ENCODE results near the gene CCDC63.
"Not testable (repeated sequence)": the region's sequence is repeated elsewhere in the genome, so short reads cannot be mapped to it uniquely, and the experiment has no call there.

CCDC63 gene

DNA sequence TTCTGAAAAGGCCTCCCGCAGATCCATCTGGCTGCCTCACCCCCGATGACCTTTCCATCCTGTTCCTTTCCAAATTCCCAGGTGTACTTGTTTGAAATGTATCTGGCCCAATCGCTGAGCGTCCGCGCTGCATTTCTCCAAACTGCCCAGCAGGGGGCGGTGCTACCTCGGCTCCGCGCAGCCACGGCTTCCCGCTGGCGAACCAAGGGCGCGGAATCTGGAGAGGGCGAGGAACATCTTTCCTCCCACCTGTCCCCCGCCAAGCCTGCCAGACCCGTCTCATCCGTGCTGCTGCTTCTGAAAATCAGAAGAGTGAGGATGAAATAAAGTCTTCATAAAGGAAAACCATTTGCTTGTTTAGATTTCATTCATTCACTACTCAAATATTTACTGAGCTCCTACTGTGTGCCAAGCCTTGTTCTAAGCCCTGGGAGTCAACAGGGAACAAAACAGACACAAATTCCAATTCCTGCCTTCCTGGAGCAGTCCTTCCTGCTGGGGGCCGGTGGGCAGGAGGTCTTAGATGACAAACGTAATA, 90.4 kb downstream of the CCDC63 start:
- TF ChIP-seq, protein P1, sequence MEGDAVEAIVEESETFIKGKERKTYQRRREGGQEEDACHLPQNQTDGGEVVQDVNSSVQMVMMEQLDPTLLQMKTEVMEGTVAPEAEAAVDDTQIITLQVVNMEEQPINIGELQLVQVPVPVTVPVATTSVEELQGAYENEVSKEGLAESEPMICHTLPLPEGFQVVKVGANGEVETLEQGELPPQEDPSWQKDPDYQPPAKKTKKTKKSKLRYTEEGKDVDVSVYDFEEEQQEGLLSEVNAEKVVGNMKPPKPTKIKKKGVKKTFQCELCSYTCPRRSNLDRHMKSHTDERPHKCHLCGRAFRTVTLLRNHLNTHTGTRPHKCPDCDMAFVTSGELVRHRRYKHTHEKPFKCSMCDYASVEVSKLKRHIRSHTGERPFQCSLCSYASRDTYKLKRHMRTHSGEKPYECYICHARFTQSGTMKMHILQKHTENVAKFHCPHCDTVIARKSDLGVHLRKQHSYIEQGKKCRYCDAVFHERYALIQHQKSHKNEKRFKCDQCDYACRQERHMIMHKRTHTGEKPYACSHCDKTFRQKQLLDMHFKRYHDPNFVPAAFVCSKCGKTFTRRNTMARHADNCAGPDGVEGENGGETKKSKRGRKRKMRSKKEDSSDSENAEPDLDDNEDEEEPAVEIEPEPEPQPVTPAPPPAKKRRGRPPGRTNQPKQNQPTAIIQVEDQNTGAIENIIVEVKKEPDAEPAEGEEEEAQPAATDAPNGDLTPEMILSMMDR (IDR thresholded peaks at IDR 0.05; ENCODE audit: low read length, missing control alignments): peak; percentile 93
- H3K4me3 ChIP-seq (replicated peaks; ENCODE audit: low read depth, low read length): no peak overlapping the region
- peak; percentile 53 for DNase-seq (ENCODE audit: low read depth)

DNA sequence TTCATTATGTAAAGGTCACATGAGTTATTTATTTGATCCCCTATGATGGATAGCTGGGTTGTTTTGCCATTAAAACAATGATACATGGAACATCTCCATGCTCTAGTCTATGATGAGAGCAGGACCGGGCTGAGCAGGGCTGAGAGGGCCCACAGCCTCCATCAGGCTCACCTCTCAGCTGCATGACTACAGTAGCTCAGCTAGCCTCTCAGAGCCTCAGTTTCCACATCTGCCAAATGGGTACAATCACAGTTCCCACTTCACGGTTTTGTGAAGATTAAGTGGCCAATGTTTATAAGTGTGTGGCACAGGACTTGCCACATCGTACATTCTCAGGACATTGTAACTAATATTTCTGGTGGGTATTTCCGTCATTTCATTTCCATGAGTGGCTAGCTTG, 93.5 kb downstream of the CCDC63 start:
- H3K4me3 ChIP-seq (replicated peaks; ENCODE audit: low read depth, low read length): no peak overlapping the region
- no peak for DNase-seq (ENCODE audit: low read depth)
- TF ChIP-seq, protein P1 (IDR thresholded peaks at IDR 0.05; ENCODE audit: low read length, missing control alignments): no peak

DNA sequence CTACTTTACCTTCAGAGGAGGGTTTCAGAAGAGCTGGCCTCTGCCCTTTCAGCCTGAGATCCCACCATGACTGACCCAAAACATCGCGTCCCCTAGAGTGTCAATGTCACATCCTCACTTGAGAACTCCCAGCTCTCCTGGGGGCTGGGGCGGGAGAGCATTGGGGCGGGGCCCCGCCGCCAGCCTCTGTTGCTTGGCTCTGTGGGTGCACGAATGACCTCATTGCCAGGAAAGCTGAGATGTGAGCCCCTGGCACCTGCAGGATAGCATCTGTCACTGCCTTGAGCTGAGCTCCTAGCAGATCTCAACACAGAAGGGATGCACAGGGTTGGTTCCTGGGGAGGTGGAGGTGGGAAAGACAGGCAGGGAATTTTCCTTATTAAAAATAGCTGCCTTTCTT, 94.1 kb downstream of the CCDC63 start:
- DNase-seq (ENCODE audit: low read depth): no peak
- TF ChIP-seq, protein P1 (IDR thresholded peaks at IDR 0.05; ENCODE audit: low read length, missing control alignments): no peak
- no peak overlapping the region for H3K4me3 ChIP-seq (replicated peaks; ENCODE audit: low read depth, low read length)

DNA sequence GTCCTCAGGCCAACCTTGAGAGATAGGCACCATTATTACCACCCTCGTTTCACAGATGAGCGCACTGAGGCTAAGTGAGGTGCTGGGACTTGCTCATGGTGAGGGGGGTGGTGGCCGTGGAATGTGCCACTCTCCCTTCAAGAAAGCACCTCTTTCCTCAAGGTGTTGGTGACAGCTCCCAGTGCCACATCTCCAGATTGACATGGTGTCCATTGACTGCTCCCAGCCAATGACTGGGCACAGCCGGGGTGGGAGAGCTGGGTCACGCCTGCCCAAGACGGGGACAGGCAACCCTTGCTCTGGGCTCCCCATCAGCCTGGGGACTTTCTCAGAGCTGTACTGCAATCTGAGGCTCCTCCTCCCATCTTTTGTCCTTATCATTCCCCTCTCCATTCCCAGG, 94.6 kb downstream of the CCDC63 start:
- TF ChIP-seq, protein P1 (IDR thresholded peaks at IDR 0.05; ENCODE audit: low read length, missing control alignments): no peak
- no peak overlapping the region for H3K4me3 ChIP-seq (replicated peaks; ENCODE audit: low read depth, low read length)

DNA sequence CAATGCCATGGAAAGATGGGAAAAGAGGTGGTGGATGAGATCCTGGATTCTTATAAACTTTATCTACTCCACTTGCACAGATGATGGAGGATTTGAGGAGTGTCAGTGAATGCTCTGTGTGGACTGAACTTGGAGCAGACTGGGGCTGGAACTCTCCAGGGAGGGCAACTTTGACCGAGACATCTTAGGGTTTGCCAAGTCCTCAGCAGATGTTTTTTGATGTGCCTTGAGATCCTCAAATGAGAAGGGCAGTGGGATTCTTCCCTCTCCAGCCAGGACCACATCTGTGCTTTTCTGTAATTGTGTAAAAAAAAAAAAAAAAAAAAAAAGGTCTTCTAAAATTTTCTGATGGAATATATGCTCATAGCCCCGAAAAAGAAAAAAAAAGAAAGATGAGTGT, 96.6 kb downstream of the CCDC63 start:
- no peak overlapping the region for H3K4me3 ChIP-seq (replicated peaks; ENCODE audit: low read depth, low read length)
- TF ChIP-seq, protein P1 (IDR thresholded peaks at IDR 0.05; ENCODE audit: low read length, missing control alignments): no peak
- DNase-seq (ENCODE audit: low read depth): no peak

More for the DNA sequence above, 94.6 kb downstream of the CCDC63 start:
- no peak for DNase-seq (ENCODE audit: low read depth)

DNA sequence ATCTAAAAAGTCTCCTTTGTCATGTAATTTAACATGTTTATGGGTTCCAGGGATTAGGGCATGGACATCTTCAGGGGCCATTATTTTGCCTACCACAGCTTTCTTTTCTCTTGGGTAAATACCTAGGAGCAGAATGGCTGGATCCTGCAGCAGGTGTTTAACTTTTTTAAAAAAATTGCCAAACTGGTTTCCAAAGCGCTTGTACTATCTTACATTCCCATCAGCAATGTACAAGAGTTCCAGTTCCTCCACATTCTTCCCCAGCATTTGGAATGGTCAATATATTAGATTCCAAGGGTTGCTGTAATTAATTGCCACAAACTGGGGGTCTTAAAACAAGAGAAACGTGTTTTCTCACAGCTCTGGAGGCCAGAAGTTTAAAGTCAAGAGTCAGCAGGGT, 101.3 kb downstream of the CCDC63 start:
- TF ChIP-seq, protein P1 (IDR thresholded peaks at IDR 0.05; ENCODE audit: low read length, missing control alignments): no peak
- no peak for DNase-seq (ENCODE audit: low read depth)
- no peak overlapping the region for H3K4me3 ChIP-seq (replicated peaks; ENCODE audit: low read depth, low read length)

DNA sequence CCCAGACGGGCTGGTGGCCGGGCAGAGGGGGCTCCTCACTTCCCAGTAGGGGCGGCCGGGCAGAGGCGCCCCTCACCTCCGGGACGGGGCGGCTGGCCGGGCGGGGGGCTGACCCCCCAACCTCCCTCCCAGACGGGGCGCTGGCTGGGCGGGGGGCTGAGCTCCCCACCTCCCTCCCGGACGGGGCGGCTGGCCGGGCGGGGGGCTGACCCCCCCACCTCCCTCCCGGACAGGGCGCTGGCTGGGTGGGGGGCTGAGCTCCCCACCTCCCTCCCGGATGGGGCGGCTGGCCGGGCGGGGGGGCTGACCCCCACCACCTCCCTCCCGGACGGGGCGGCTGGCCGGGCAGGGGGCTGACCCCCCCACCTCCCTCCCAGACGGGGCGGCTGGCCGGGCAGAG, 103.7 kb downstream of the CCDC63 start:
- H3K4me3 ChIP-seq (replicated peaks; ENCODE audit: low read depth, low read length); DNase-seq (ENCODE audit: low read depth): not testable (repeated sequence)

DNA sequence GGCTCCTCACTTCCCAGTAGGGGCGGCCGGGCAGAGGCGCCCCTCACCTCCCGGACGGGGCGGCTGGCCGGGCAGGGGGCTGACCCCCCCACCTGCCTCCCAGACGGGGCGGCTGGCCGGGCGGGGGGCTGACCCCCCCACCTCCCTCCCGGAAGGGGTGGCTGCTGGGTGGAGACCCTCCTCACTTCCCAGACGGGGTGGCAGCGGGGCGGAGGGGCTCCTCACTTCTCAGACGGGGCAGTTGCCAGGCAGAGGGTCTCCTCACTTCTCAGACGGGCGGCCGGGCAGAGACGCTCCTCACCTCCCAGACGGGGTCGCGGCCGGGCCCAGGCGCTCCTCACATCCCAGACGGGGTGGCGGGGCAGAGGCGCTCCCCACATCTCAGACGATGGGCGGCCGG, 104.1 kb downstream of the CCDC63 start:
- not testable (repeated sequence) for H3K4me3 ChIP-seq (replicated peaks; ENCODE audit: low read depth, low read length); DNase-seq (ENCODE audit: low read depth)
